Mesenchymal stem cell (in vitro differentiated cells and primary cell): ENCODE measurements around the gene PLPPR1.

Experiments used
- DNase-seq: peaks from one replicate; pipeline ENCODE4 v3.0.0-alpha.2; 2013
- H2AFZ ChIP-seq: one replicate; pipeline ENCODE4 v1.6.1; 2013; ENCODE audit warnings: low read depth, mild to moderate bottlenecking, control low read depth, inconsistent platforms, low read length, moderate library complexity
- H2AK5ac ChIP-seq: 2 replicates; pipeline ENCODE4 v1.6.1; 2013; ENCODE audit warnings: low read length, moderate library complexity, mild to moderate bottlenecking, inconsistent platforms; ENCODE audit not compliant: severe bottlenecking
- H2BK120ac ChIP-seq: one replicate; pipeline ENCODE4 v1.6.1; 2013; ENCODE audit warnings: low read depth, mild to moderate bottlenecking, inconsistent platforms, low read length, moderate library complexity
- H2BK12ac ChIP-seq, 2 experiments: one replicate each; pipeline ENCODE4 v1.6.1; 2013; ENCODE audit warnings: inconsistent platforms in 2 of 2, low read length in 2 of 2, mild to moderate bottlenecking in 2 of 2, moderate library complexity in 2 of 2, control low read depth in 1 of 2
- H2BK15ac ChIP-seq: one replicate; pipeline ENCODE4 v1.6.1; 2013; ENCODE audit warnings: mild to moderate bottlenecking, low read depth, inconsistent platforms; ENCODE audit not compliant: poor library complexity, severe bottlenecking
- H2BK5ac ChIP-seq: 2 replicates; pipeline ENCODE4 v1.6.1; 2013; ENCODE audit warnings: low read depth, mild to moderate bottlenecking, low read length, control low read depth, inconsistent platforms; ENCODE audit not compliant: poor library complexity, severe bottlenecking
- H3K14ac ChIP-seq, 2 experiments: one replicate each; pipeline ENCODE4 v1.6.1; 2013; ENCODE audit warnings: inconsistent platforms in 2 of 2, low read length in 2 of 2, control low read depth in 1 of 2, mild to moderate bottlenecking in 1 of 2, moderate library complexity in 1 of 2
- H3K18ac ChIP-seq, 2 experiments: one replicate each; pipeline ENCODE4 v1.6.1; 2013; ENCODE audit warnings: inconsistent platforms in 2 of 2, low read length in 2 of 2, control low read depth in 1 of 2, low read depth in 1 of 2, mild to moderate bottlenecking in 1 of 2
- H3K23ac ChIP-seq, 2 experiments: one replicate each; pipeline ENCODE4 v1.6.1; 2013; ENCODE audit warnings: inconsistent platforms in 2 of 2, low read length in 2 of 2, mild to moderate bottlenecking in 2 of 2, moderate library complexity in 2 of 2, control low read depth in 1 of 2
- H3K27ac ChIP-seq: 2 replicates; pipeline ENCODE4 v1.5.1; 2013; ENCODE audit warnings: mild to moderate bottlenecking, moderate library complexity, low read length, control low read depth, inconsistent platforms; ENCODE audit not compliant: poor library complexity, severe bottlenecking
- H3K27me3 ChIP-seq, 2 experiments: 2 replicates each; pipeline versions ENCODE4 v1.6.1 to v1.7.0; 2013; ENCODE audit warnings: low read length in 2 of 2, mild to moderate bottlenecking in 2 of 2, moderate library complexity in 2 of 2, control low read depth in 1 of 2, inconsistent platforms in 1 of 2; ENCODE audit not compliant: control insufficient read depth in 1 of 2, insufficient read depth in 1 of 2
- H3K36me3 ChIP-seq, 2 experiments: 2 replicates each; pipeline versions ENCODE4 v1.6.1 to v1.7.0; 2013; ENCODE audit warnings: low read length in 2 of 2, control low read depth in 1 of 2, inconsistent platforms in 1 of 2, low read depth in 1 of 2, mild to moderate bottlenecking in 1 of 2; ENCODE audit not compliant: insufficient read depth in 2 of 2, control insufficient read depth in 1 of 2
- H3K4ac ChIP-seq, 2 experiments: one replicate each; pipeline ENCODE4 v1.6.1; 2013; ENCODE audit warnings: inconsistent platforms in 2 of 2, low read length in 2 of 2, mild to moderate bottlenecking in 2 of 2, moderate library complexity in 2 of 2, control low read depth in 1 of 2, low read depth in 1 of 2
- H3K4me1 ChIP-seq: 2 replicates; pipeline ENCODE4 v1.6.1; 2013; ENCODE audit warnings: low read depth, low read length, control low read depth; ENCODE audit not compliant: control insufficient read depth, insufficient read depth
- H3K4me2 ChIP-seq: 2 replicates; pipeline ENCODE4 v1.6.1; 2013; ENCODE audit warnings: low read length, mild to moderate bottlenecking, inconsistent platforms; ENCODE audit not compliant: poor library complexity, severe bottlenecking
- H3K4me3 ChIP-seq, 2 experiments: 2 replicates each; pipeline versions ENCODE4 v1.5.1 to v1.7.0; 2013; ENCODE audit warnings: low read length in 2 of 2, mild to moderate bottlenecking in 2 of 2, control low read depth in 1 of 2, low read depth in 1 of 2; ENCODE audit not compliant: insufficient read depth in 1 of 2
- H3K79me1 ChIP-seq: replicated peaks from 2 replicates; pipeline ENCODE4 v1.6.1; 2013; ENCODE audit warnings: mild to moderate bottlenecking, control low read depth, low read length, inconsistent platforms; ENCODE audit not compliant: poor library complexity, severe bottlenecking
- H3K9ac ChIP-seq: 2 replicates; pipeline ENCODE4 v1.7.0; 2013; ENCODE audit warnings: mild to moderate bottlenecking, low read length, moderate library complexity
- H3K9me3 ChIP-seq: 2 replicates; pipeline ENCODE4 v1.7.0; 2013; ENCODE audit warnings: mild to moderate bottlenecking, low read length; ENCODE audit not compliant: control insufficient read depth
- H4K8ac ChIP-seq: one replicate; pipeline ENCODE4 v1.6.1; 2013; ENCODE audit warnings: inconsistent platforms, mild to moderate bottlenecking, low read length, moderate library complexity
- H4K91ac ChIP-seq: one replicate; pipeline ENCODE4 v1.6.1; 2013; ENCODE audit warnings: mild to moderate bottlenecking, low read length, inconsistent platforms
- WGBS: methylation state at CpG from one replicate; pipeline ENCODE4 v1.1.7; 2013; ENCODE audit warnings: mixed read lengths; 5-methylcytosine and 5-hydroxymethylcytosine counted together

Gene PLPPR1

DNA sequence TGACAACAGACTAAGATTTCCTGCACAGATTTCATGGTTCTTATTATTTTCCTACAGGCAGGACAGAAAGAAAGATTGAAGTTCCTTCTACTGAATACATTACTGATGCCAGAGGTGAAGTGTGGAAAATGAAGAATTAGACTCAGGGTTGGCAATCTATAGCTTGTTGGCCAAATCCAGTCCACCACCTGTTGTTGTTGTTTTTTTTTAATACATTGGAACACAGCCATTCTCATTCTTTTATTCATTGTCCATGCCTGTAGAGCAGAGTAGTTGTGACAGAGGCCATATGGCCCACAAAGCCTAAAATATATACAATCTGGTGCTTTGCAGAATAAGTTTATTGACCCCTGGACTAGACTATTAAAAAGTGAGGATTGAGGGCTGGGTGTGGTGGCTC, 5.8 kb upstream of the PLPPR1 start:
- Histone ChIP-seq H4K8ac (no peak overlapping the region), H3K4ac (no peak overlapping the region), H3K36me3 (no peaks in the 10 kb centered on the region), H2AK5ac (no peak overlapping the region), H3K9me3 (no peaks in the 10 kb centered on the region), H3K4me1 (no peaks in the 10 kb centered on the region), H4K91ac (no peak overlapping the region), H3K14ac (no peak overlapping the region), H2BK120ac (no peak overlapping the region), H2BK12ac (no peak overlapping the region), H3K27me3 (peaks cover 13% of the 10 kb centered on the region in 2 experiments), H3K4me2 (no peak overlapping the region), H3K79me1 (no peaks in the 10 kb centered on the region), H3K9ac (no peak overlapping the region), H2AFZ (no peak overlapping the region), H2BK5ac (no peak overlapping the region), H3K23ac (no peak overlapping the region), H2BK15ac (no peak overlapping the region), H3K27ac (no peak overlapping the region), H3K4me3 (no peak overlapping the region), H3K18ac (no peak overlapping the region)
- DNase-seq = no peak

DNA sequence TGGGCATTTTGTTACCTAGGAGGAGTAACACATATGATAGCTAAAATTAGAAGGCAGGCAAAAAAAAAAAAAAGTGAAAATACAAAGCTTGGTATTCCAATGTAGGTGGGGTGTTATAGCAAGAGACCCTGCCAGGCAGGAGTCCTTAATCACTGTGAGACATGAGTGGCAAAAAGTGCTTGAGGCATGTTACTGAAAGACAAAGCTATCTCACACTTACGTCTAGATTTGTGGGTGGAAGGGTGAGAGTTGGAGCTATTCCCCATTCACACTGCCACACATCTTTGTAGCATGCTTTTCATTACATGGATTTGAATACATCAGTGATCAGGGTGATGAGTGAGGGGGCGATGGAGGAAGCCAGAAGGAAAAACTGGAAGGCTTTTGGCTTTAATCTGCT, 2.6 kb upstream of the PLPPR1 start:
- 100% methylated on average over 1 of the region's 2 CpGs for WGBS

DNA sequence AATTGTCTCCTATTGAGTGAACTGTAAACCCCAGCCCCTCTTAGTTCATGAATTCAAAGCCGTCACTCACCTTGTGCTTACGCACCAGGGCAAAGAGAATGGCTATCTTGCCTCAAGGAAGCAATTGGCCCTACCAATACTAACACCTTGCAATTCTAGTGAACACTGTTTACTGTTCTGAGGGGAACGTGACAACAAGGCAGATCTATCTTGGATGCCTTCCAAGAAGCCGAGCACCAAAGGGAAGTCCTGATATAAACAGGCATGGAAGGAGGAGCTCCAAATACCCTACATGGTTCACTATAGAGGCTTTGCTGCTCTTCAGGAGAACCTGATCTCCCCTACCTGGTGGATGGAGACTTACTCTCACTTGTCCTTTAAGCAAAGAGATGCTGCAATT, 1.7 kb upstream of the PLPPR1 start:
- WGBS = 66% methylated on average over 4 of the region's 4 CpGs
- H3K18ac ChIP-seq = no peak overlapping the region
- H2AK5ac ChIP-seq = no peak overlapping the region
- no peak overlapping the region for H2BK5ac ChIP-seq
- no peak overlapping the region for H3K4ac ChIP-seq
- no peak overlapping the region for H2AFZ ChIP-seq
- no peaks in the 10 kb centered on the region for H3K79me1 ChIP-seq
- no peak overlapping the region for H3K9ac ChIP-seq
- no peak overlapping the region for H3K4me2 ChIP-seq
- H3K23ac ChIP-seq = no peak overlapping the region
- H4K8ac ChIP-seq = no peak overlapping the region
- no peak overlapping the region for H2BK12ac ChIP-seq
- no peak overlapping the region for H2BK120ac ChIP-seq
- DNase-seq = no peak
- H3K9me3 ChIP-seq = no peaks in the 10 kb centered on the region
- H3K27me3 ChIP-seq = peaks cover 39 to 45% of the 10 kb centered on the region in 2 experiments
- no peak overlapping the region for H2BK15ac ChIP-seq
- H3K36me3 ChIP-seq = no peaks in the 10 kb centered on the region
- no peak overlapping the region for H3K27ac ChIP-seq
- no peak overlapping the region for H3K14ac ChIP-seq
- H4K91ac ChIP-seq = no peak overlapping the region
- H3K4me1 ChIP-seq = peaks cover 16% of the 10 kb centered on the region
- no peak overlapping the region for H3K4me3 ChIP-seq

More for the DNA sequence above, 2.6 kb upstream of the PLPPR1 start:
- Histone ChIP-seq H3K4me1 (peaks cover 16% of the 10 kb centered on the region), H4K91ac (no peak overlapping the region), H4K8ac (no peak overlapping the region), H2BK120ac (no peak overlapping the region), H3K23ac (no peak overlapping the region), H3K4me3 (no peak overlapping the region), H3K4ac (no peak overlapping the region), H3K27me3 (peaks cover 39% of the 10 kb centered on the region in 2 experiments), H3K36me3 (no peaks in the 10 kb centered on the region), H3K79me1 (no peaks in the 10 kb centered on the region), H2BK15ac (no peak overlapping the region), H2AFZ (no peak overlapping the region), H3K9ac (no peak overlapping the region), H2BK5ac (no peak overlapping the region), H2BK12ac (no peak overlapping the region), H3K27ac (no peak overlapping the region), H3K4me2 (no peak overlapping the region), H3K9me3 (no peaks in the 10 kb centered on the region), H3K14ac (no peak overlapping the region), H3K18ac (no peak overlapping the region), H2AK5ac (no peak overlapping the region)
- DNase-seq = no peak

DNA sequence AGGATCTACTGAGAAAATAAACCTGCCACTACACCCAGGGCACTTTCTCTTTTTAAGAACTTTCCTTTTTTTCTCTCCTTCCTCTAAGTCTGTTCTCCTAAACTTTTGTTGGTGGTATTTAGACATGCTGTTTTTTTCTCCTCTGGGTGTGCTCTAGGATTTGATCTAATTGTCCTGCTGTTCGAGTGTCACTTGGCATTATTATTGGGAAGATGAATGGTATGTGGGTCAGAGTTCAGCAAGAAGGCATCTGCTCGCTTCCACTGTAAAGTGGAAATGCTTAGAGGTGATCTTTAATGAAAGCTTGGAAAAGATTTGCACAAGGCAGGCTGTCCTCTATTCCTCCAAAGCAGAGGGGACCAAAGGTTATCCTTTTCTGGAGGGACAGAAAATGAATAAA, 1.3 kb upstream of the PLPPR1 start:
- no peak overlapping the region for H4K91ac ChIP-seq
- H2BK120ac ChIP-seq = no peak overlapping the region
- no peak overlapping the region for H3K9ac ChIP-seq
- no peaks in the 10 kb centered on the region for H3K9me3 ChIP-seq
- H2BK15ac ChIP-seq = no peak overlapping the region
- H3K4ac ChIP-seq = no peak overlapping the region
- no peak overlapping the region for H3K27ac ChIP-seq
- no peak overlapping the region for H3K4me2 ChIP-seq
- peaks cover 16% of the 10 kb centered on the region for H3K4me1 ChIP-seq
- no peak overlapping the region for H3K4me3 ChIP-seq
- H2BK5ac ChIP-seq = no peak overlapping the region
- no peaks in the 10 kb centered on the region for H3K79me1 ChIP-seq
- no peak overlapping the region for H2AFZ ChIP-seq
- H3K14ac ChIP-seq = no peak overlapping the region
- H4K8ac ChIP-seq = no peak overlapping the region
- no peak overlapping the region for H3K18ac ChIP-seq
- 42% methylated on average over 2 of the region's 2 CpGs for WGBS
- DNase-seq = no peak
- H3K27me3 ChIP-seq = peaks cover 39 to 47% of the 10 kb centered on the region in 2 experiments
- no peaks in the 10 kb centered on the region for H3K36me3 ChIP-seq
- H2AK5ac ChIP-seq = no peak overlapping the region
- H2BK12ac ChIP-seq = no peak overlapping the region
- no peak overlapping the region for H3K23ac ChIP-seq
